T47D (cell line): ENCODE results near the gene LDB3.
A peak's percentile ranks its signal among the peaks of the same experiment; 100 is the strongest.

Source experiments
- DNase-seq, 2 experiments: peaks; one replicate each; pipeline versions ENCODE4 v3.0.0 to v3.0.0-alpha.2; 2011 to 2012; ENCODE audit warnings: low read depth in 1 of 2, low spot score in 1 of 2
- JUND ChIP-seq: IDR thresholded peaks from 2 replicates; pipeline ENCODE4 v1.6.1; 2012; ENCODE audit warnings: low read depth
- in situ Hi-C: cut with HindIII; loops from 2 replicates; pipeline ENCODE4 v1.10.0; 2016; ENCODE audit warnings: low sequenced_read_pairs, low pct_unique_long_range_greater_than_20kb

Gene LDB3

DNA sequence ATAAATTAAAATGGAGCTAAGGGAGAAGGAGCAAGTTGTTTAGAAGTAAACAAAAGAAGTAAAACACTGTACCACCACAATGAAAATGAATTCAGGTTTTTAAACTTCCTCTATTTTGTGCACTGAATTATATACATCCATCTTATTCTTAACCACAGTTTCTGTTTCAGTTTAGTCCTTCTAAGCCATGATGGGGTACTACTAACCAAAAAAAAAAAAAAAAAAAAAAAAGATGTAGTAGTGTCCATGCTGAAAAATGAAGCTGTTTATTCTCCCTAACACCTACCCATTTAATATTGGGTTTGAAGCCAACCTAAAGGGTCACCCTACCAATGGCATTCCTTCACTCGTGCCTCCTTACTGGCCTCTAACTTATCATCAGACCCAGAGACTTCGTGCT, 84.7 kb downstream of the LDB3 start:
- in situ Hi-C loops, result no loop called here
- no peak for TF ChIP-seq JUND
- DNase-seq, result no peak

DNA sequence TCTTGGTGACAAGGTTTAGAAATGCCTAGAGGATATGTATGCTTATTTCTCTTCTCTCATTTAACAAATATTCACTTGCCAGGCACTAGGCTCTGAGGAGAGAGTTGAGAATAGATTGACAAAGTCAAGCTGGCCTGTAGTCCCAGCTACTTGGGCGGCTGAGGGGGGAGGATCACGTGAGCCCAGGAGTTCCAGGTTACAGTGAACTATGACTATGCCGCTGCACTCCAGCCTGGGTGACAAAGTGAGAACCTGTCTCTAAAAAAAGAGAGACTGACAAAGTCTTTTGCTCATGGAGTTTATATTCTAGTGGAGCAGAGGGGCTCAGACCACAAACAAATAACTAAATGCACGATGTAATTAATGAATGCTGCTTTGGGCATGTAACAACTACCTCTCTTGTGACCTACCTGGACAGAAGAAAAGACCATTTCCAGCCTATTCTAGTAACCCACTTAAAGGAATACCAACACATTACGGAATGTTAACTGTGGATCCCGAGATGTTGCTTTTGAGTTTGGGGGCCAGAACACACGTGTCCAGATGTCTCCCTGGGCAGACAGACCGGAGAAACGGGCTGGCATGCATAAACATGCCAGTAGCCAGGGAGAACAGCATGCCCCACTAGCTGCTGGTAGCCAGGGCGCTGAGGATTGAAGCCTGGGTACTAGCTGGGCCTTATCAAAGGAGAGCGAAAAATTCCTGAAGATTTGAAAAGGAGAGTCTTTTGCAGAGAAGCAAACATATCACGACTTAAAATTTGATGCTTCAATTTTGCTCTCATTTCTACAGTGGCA, 85.5 kb downstream of the LDB3 start:
- no peak for TF ChIP-seq JUND
- in situ Hi-C loops, result no loop called here
- DNase-seq, result no peak

GRCh38 chr10:86755454-86755739, 87.1 kb downstream of the LDB3 start:
- in situ Hi-C loops, result no loop called here
- no peak for TF ChIP-seq JUND
- DNase-seq, result no peak

- DNase-seq, result peak; percentile 93 to 96
- no peak for TF ChIP-seq JUND
- in situ Hi-C loops, result no loop called here
Observed at GRCh38 chr10:86755740-86756510, 87.6 kb downstream of the LDB3 start.

- no peak for TF ChIP-seq JUND
- in situ Hi-C loops, result no loop called here
- peak in 1 of 2 experiments; percentile 38 for DNase-seq
Observed at GRCh38 chr10:86756511-86757112, 88.3 kb downstream of the LDB3 start, which contains the start of gene BMPR1A. Gene BMPR1A (plus strand): TSS chr10:86756619. CDS start chr10:86876019, 119,400 bp downstream.

- DNase-seq, result peak in 1 of 2 experiments; percentile 74
- in situ Hi-C loops, result no loop called here
- no peak for TF ChIP-seq JUND
Observed at GRCh38 chr10:86757113-86757972, 89.0 kb downstream of the LDB3 start.

GRCh38 chr10:86758189-86759072, 90.1 kb downstream of the LDB3 start:
- no peak for TF ChIP-seq JUND
- in situ Hi-C loops, result no loop called here
- DNase-seq, result peak in 1 of 2 experiments; percentile 47

DNA sequence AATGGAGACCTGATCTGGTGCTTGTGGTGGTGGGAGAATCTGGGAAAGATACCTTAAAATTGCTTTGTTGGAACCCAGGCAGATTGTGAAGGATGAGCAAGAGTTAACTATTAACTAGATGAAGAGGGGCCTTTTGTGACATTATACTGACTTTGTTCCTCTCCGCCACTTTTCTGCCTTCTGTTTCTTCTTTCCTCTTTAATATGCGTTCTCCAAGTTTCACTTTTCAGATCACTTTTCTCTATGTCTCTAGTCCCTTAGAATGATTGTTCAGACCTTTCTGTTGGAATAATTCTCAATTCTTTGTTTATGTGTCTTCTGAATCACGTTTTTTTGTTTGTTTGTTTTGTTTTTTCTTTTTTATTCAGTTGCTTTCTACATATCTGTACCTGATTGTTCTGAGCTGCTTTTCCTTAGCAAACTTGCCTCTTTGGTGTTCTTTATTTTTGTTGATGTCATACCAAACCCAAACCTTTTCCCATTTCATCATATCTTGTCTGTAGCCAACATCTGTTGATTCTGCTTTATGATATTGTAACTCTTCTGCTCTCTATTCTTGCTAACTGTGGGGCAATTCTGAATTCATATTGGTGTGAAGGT, 90.9 kb downstream of the LDB3 start:
- TF ChIP-seq JUND, result no peak
- no peak for DNase-seq
- in situ Hi-C loops, result no loop called here

- in situ Hi-C loops, result no loop called here
- no peak for TF ChIP-seq JUND
- DNase-seq, result no peak
Observed at GRCh38 chr10:86763404-86763803, 95.1 kb downstream of the LDB3 start.

DNA sequence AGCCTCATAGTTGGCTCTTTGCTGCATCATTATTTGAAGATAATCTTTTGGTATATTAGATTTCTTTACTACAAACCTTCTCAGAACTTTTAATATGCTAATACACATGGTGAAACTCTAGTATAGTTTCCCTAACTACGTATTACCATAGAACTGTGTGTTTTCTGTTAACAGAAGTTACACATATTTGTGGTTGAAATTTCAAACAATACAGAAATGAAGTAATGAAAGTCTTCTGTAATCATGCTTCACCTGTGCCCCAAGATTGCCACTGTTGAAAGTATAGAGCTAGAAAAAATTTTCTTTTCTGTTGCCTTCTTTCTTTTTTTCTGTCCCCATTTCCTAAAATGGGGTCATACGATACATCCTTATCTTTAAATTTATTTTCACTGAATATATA, 97.2 kb downstream of the LDB3 start:
- in situ Hi-C loops, result no loop called here
- no peak for DNase-seq
- no peak for TF ChIP-seq JUND

GRCh38 chr10:86768412-86769062, 100.2 kb downstream of the LDB3 start:
- in situ Hi-C loops, result no loop called here
- no peak for TF ChIP-seq JUND
- no peak for DNase-seq
